ENCODE data around the gene ANKS1B. TPM values are rescaled to one million over a fixed set of nuclear protein-coding genes. Genes with fewer than 3 reads are reported as not detected.

The ANKS1B gene
- total and polyA plus RNA-seq, 7 donors = 1.0 to 57.3 (median 30.1) TPM; not detected in 1

GRCh38 chr12:98922871-98923270 is 1061.9 kb downstream of the ANKS1B start:
- Histone ChIP-seq H3K27ac (no peak overlapping the region), H3K4me3 (no peak overlapping the region), H3K27me3 (no peaks in the 10 kb centered on the region), H3K9me3 (no peaks in the 10 kb centered on the region), H3K36me3 (no peaks in the 10 kb centered on the region), H3K4me1 (no peaks in the 10 kb centered on the region)
- intact Hi-C loops (cut with DNase I) = no loop called here
- no peak for DNase-seq
- TF ChIP-seq EP300 (IDR thresholded peaks at IDR 0.05) (no peak), POLR2AphosphoS5 (IDR thresholded peaks at IDR 0.05) (no peak), CTCF (IDR thresholded peaks at IDR 0.05) (no peak), POLR2A (IDR thresholded peaks at IDR 0.05) (no peak)

GRCh38 chr12:98918176-98918863 is 1066.4 kb downstream of the ANKS1B start:
- Histone ChIP-seq H3K36me3 (no peaks in the 10 kb centered on the region), H3K27ac (no peak overlapping the region), H3K27me3 (no peaks in the 10 kb centered on the region), H3K9me3 (no peaks in the 10 kb centered on the region), H3K4me1 (no peaks in the 10 kb centered on the region), H3K4me3 (no peak overlapping the region)
- no peak for TF ChIP-seq EP300 (IDR thresholded peaks at IDR 0.05)
- no peak for TF ChIP-seq POLR2A (IDR thresholded peaks at IDR 0.05)
- TF ChIP-seq CTCF (IDR thresholded peaks at IDR 0.05) = no peak
- no peak for TF ChIP-seq POLR2AphosphoS5 (IDR thresholded peaks at IDR 0.05)
- 70 to 81% methylated on average over 7 of the region's 7 CpGs for WGBS, 2 donors
- DNase-seq = no peak
- intact Hi-C loops (cut with DNase I) = no loop called here

- Histone ChIP-seq H3K36me3 (no peaks in the 10 kb centered on the region), H3K27me3 (no peaks in the 10 kb centered on the region), H3K27ac (no peak overlapping the region), H3K4me3 (no peak overlapping the region), H3K4me1 (no peaks in the 10 kb centered on the region), H3K9me3 (no peaks in the 10 kb centered on the region)
- no peak for DNase-seq
- TF ChIP-seq CTCF (IDR thresholded peaks at IDR 0.05) (no peak), POLR2A (IDR thresholded peaks at IDR 0.05) (no peak), POLR2AphosphoS5 (IDR thresholded peaks at IDR 0.05) (no peak), EP300 (IDR thresholded peaks at IDR 0.05) (no peak)
- WGBS, 2 donors = 59 to 72% methylated on average over 5 of the region's 5 CpGs
- intact Hi-C loops (cut with DNase I) = no loop called here
Observed at GRCh38 chr12:98916106-98916505, 1068.6 kb downstream of the ANKS1B start.

- Histone ChIP-seq H3K4me1 (no peaks in the 10 kb centered on the region), H3K36me3 (no peaks in the 10 kb centered on the region), H3K27ac (no peak overlapping the region), H3K27me3 (no peaks in the 10 kb centered on the region), H3K4me3 (no peak overlapping the region), H3K9me3 (no peaks in the 10 kb centered on the region)
- DNase-seq = no peak
- 45 to 62% methylated on average over 4 of the region's 4 CpGs for WGBS, 2 donors
- intact Hi-C loops (cut with DNase I) = no loop called here
- no peak for TF ChIP-seq EP300 (IDR thresholded peaks at IDR 0.05)
Observed at GRCh38 chr12:98912401-98912974, 1072.2 kb downstream of the ANKS1B start.

- no peaks in the 10 kb centered on the region for H3K9me3 ChIP-seq
- H3K36me3 ChIP-seq = no peaks in the 10 kb centered on the region
- 18 to 58% methylated on average over 2 of the region's 2 CpGs for WGBS, 2 donors
- no peak for TF ChIP-seq POLR2AphosphoS5 (IDR thresholded peaks at IDR 0.05)
- TF ChIP-seq EP300 (IDR thresholded peaks at IDR 0.05) = no peak
- TF ChIP-seq POLR2A (IDR thresholded peaks at IDR 0.05) = no peak
- no peaks in the 10 kb centered on the region for H3K4me1 ChIP-seq
- intact Hi-C loops (cut with DNase I) = no loop called here
- DNase-seq = no peak
- no peak overlapping the region for H3K4me3 ChIP-seq
- no peaks in the 10 kb centered on the region for H3K27me3 ChIP-seq
- H3K27ac ChIP-seq = no peak overlapping the region
Observed at GRCh38 chr12:98911396-98911795, 1073.3 kb downstream of the ANKS1B start.
